ENCODE results near the gene TEX12.

The TEX12 gene

GRCh38 chr11:112213753-112214152 lies 46.6 kb downstream of the TEX12 start:
- no peak for DNase-seq

GRCh38 chr11:112215621-112216020 lies 48.4 kb downstream of the TEX12 start:
- no peak for DNase-seq

GRCh38 chr11:112216561-112217105 lies 49.5 kb downstream of the TEX12 start:
- DNase-seq: no peak

- DNase-seq: no peak
These were observed 52.5 kb downstream of the TEX12 start for GRCh38 chr11:112219476-112220232.

- no peak for DNase-seq
These were observed 54.2 kb downstream of the TEX12 start for GRCh38 chr11:112221274-112221835.

Measured in NK-92 treated with Interleukin-12 subunit alpha and Interleukin-12 subunit beta, amount 100 ng/mL, for 24 hours (cell line).